Upper lobe of left lung (tissue), 6 donors: ENCODE data around the gene IL13RA2. TPM values are rescaled to one million over a fixed set of nuclear protein-coding genes. Genes with fewer than 3 reads are reported as not detected.

Experiments
- ATAC-seq, 2 donors: fragments of 200-7000 bp; cut with Tn5 transposase; one replicate each; pipeline ENCODE4 v1.9.1; 2022; ENCODE audit warnings: mild to moderate bottlenecking in 2 of 2, moderate library complexity in 2 of 2; ENCODE audit not compliant: low FRiP score in 2 of 2
- DNase-seq, 2 donors: peaks; one replicate each; pipeline ENCODE4 v3.0.0-alpha.2; 2019 to 2020
- H3K27ac ChIP-seq, 4 donors: fragments of 200-600 bp; sonication (generic); one replicate each; pipeline ENCODE4 v1.5.1; 2016 to 2019
- H3K27me3 ChIP-seq, 4 donors: fragments of 200-600 bp; sonication (generic); one replicate each; pipeline ENCODE4 v1.5.1; 2017 to 2019
- H3K36me3 ChIP-seq, 4 donors: fragments of 200-600 bp; sonication (generic); one replicate each; pipeline ENCODE4 v1.5.1; 2016 to 2019
- H3K4me1 ChIP-seq, 4 donors: fragments of 200-600 bp; sonication (generic); one replicate each; pipeline ENCODE4 v1.5.1; 2018 to 2019
- H3K4me3 ChIP-seq, 4 donors: fragments of 200-600 bp; sonication (generic); one replicate each; pipeline ENCODE4 v1.5.1; 2017 to 2019; ENCODE audit warnings: mild to moderate bottlenecking in 2 of 4, moderate library complexity in 1 of 4
- H3K9me3 ChIP-seq, 4 donors: fragments of 200-600 bp; sonication (generic); one replicate each; pipeline ENCODE4 v1.5.1; 2018 to 2019
- EP300 ChIP-seq, 4 donors: sonication (generic); formaldehyde crosslinking; IDR thresholded peaks; one replicate each; pipeline ENCODE4 v1.5.1; 2017; ENCODE audit warnings: antibody characterized with exemption in 4 of 4, control low read depth in 2 of 4
- POLR2A ChIP-seq, 4 donors: fragments of 450-650 bp; IDR thresholded peaks; one replicate each; pipeline ENCODE4 v1.5.1; 2016 to 2017; ENCODE audit warnings: antibody characterized with exemption in 4 of 4, mild to moderate bottlenecking in 2 of 4
- POLR2AphosphoS5 ChIP-seq, 2 donors: sonication (generic); formaldehyde crosslinking; IDR thresholded peaks; one replicate each; pipeline ENCODE4 v1.5.1; 2017; ENCODE audit warnings: antibody characterized with exemption in 2 of 2
- WGBS, 2 donors: methylation state at CpG; one replicate each; pipeline ENCODE4 v1.1.5; 2017 to 2018; 5-methylcytosine and 5-hydroxymethylcytosine counted together
- total RNA-seq, 6 donors: library from RNA; depleted of rRNA in 4 of 6; stranded (reverse); fragments of >200 nt in 4 of 6; gene quantifications; one replicate each; pipeline versions ENCODE4 v1.1.0 to v1.2.1, GENCODE V29; 2016 to 2021
- TF ChIP-seq, protein P1 (sequence below), 6 experiments: fragments of 450-650 bp in 4 of 6; fragments of 200-600 bp in 2 of 6; sonication (generic) in 2 of 6; IDR thresholded peaks; one replicate each; pipeline ENCODE4 v1.5.1; 2016 to 2019; ENCODE audit warnings: antibody characterized with exemption in 6 of 6
- donor health status: DM: no; HTN: no; CAD: no; lungs with moderate emphysema.
- donor health status: DM: no; HTN: yes; CAD: no; lungs with severe emphysema.

Gene IL13RA2
- total RNA-seq, 6 donors from 2014 or later = 0.57 to 1.0 TPM; not detected in 4

DNA sequence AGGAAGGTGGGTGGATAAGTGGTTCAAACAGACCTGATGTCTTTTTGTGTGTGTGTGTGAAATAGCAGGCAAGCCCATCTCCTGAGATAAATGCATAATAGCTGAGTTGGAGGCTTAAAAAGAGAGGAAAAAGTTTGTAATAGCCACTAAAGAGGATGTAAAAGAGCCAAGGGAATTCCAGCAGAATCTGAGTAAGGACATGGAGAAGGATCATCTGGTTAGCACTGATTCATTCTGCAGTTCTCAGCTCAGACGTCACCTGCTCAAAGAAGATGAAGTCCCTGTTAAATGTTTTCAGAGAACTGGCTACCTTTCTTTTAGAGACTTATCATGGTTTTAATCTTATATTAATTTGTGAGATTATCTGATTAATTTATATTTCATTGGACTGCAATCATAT lies 21.0 kb upstream of the IL13RA2 start:
- H3K27me3 ChIP-seq = no peaks in the 10 kb centered on the region
- no peaks in the 10 kb centered on the region for H3K4me1 ChIP-seq
- no peaks in the 10 kb centered on the region for H3K9me3 ChIP-seq
- DNase-seq (no peak), ATAC-seq (no peak)
- H3K27ac ChIP-seq = no peak overlapping the region
- no peaks in the 10 kb centered on the region for H3K36me3 ChIP-seq
- H3K4me3 ChIP-seq = no peak overlapping the region
- TF ChIP-seq POLR2A (IDR thresholded peaks at IDR 0.05) (no peak), POLR2AphosphoS5 (IDR thresholded peaks at IDR 0.05) (no peak), EP300 (IDR thresholded peaks at IDR 0.05) (no peak)
- TF ChIP-seq, protein P1, sequence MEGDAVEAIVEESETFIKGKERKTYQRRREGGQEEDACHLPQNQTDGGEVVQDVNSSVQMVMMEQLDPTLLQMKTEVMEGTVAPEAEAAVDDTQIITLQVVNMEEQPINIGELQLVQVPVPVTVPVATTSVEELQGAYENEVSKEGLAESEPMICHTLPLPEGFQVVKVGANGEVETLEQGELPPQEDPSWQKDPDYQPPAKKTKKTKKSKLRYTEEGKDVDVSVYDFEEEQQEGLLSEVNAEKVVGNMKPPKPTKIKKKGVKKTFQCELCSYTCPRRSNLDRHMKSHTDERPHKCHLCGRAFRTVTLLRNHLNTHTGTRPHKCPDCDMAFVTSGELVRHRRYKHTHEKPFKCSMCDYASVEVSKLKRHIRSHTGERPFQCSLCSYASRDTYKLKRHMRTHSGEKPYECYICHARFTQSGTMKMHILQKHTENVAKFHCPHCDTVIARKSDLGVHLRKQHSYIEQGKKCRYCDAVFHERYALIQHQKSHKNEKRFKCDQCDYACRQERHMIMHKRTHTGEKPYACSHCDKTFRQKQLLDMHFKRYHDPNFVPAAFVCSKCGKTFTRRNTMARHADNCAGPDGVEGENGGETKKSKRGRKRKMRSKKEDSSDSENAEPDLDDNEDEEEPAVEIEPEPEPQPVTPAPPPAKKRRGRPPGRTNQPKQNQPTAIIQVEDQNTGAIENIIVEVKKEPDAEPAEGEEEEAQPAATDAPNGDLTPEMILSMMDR (IDR thresholded peaks at IDR 0.05) = no peak
- 59 to 75% methylated on average over 1 of the region's 1 CpG for WGBS, 2 donors

DNA sequence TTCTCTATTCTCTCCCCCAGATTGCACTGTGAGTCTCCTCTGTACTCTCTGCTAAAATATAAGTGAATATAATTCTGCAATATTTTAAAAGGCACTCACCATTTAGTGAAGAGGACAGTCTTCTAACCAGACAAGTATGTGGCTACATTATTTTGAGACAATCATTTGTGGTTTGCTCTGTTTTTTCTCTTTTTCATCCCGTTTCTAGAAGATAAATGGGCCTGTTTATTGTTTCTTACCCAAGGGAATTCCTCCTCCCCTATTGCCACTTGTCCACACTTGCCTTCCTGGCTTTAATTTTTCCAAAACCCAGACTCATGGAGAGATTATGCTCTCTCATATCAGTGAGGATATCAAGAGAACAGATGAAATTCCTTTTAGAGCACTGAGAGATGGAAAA lies 18.6 kb upstream of the IL13RA2 start:
- no peak for TF ChIP-seq EP300 (IDR thresholded peaks at IDR 0.05)
- TF ChIP-seq POLR2A (IDR thresholded peaks at IDR 0.05) = no peak
- TF ChIP-seq, protein P1 (IDR thresholded peaks at IDR 0.05) = no peak
- TF ChIP-seq POLR2AphosphoS5 (IDR thresholded peaks at IDR 0.05) = no peak
- no peaks in the 10 kb centered on the region for H3K9me3 ChIP-seq
- H3K36me3 ChIP-seq = no peaks in the 10 kb centered on the region
- H3K27me3 ChIP-seq = no peaks in the 10 kb centered on the region
- DNase-seq (no peak), ATAC-seq (no peak)
- no peak overlapping the region for H3K4me3 ChIP-seq
- H3K27ac ChIP-seq = no peak overlapping the region
- WGBS, 2 donors = 30 to 76% methylated on average over 1 of the region's 1 CpG
- H3K4me1 ChIP-seq = no peaks in the 10 kb centered on the region

DNA sequence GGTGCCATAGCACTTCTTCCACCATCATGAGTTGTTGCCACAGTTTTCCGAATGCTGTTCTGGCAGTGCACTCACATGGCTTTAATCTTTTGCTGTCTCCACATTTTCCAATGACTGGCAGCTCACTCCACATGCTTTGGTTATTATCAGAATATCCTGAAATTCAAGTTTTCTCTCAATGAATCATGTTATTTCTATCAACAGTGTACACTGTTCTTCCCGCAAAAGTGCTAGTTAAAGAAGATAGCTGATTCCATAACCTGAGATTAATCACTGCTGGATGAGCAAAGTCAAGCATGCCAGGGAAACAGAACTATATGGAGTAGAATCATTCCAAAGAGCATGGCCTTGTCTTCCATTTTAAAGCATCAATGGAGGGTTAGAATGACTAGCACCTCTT lies 14.6 kb upstream of the IL13RA2 start:
- no peak overlapping the region for H3K4me3 ChIP-seq
- ATAC-seq = no peak
- WGBS, 2 donors = 95 to 96% methylated on average over 2 of the region's 2 CpGs
- H3K4me1 ChIP-seq = peaks cover 0 to 5% (median 0%) of the 10 kb centered on the region in 4 donors
- H3K27ac ChIP-seq = no peak overlapping the region
- no peaks in the 10 kb centered on the region for H3K36me3 ChIP-seq
- H3K27me3 ChIP-seq = no peaks in the 10 kb centered on the region
- DNase-seq = no peak
- no peak for TF ChIP-seq POLR2AphosphoS5 (IDR thresholded peaks at IDR 0.05)
- TF ChIP-seq EP300 (IDR thresholded peaks at IDR 0.05) = no peak
- no peak for TF ChIP-seq POLR2A (IDR thresholded peaks at IDR 0.05)
- TF ChIP-seq, protein P1 (IDR thresholded peaks at IDR 0.05) = no peak
- no peaks in the 10 kb centered on the region for H3K9me3 ChIP-seq

DNA sequence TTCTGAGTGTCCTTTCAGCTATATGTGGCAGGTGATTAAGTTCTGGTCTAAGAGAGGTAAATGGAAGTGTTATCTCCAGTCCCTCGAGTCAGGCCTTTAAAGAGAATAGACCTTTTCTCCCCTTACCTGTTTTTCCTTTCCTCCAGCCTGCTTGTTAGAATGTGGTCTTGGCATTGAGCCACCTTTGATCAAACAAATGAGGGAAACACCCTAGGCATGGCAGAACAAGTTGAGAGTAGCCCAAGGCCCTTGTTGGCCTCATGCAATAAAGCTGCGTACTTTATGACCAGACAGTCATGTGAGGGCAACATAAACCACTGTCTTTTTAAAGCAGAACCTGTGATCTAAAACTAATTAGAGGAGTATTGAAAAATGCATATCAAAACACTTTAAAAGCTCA lies 13.2 kb upstream of the IL13RA2 start:
- H3K27ac ChIP-seq = peak overlapping the region in 3 of 4 donors; percentile 10 to 21 (median 12)
- no peak overlapping the region for H3K4me3 ChIP-seq
- no peaks in the 10 kb centered on the region for H3K27me3 ChIP-seq
- DNase-seq = peak in 1 of 2 donors; percentile 35
- no peak for TF ChIP-seq POLR2AphosphoS5 (IDR thresholded peaks at IDR 0.05)
- TF ChIP-seq, protein P1 (IDR thresholded peaks at IDR 0.05) = no peak
- TF ChIP-seq POLR2A (IDR thresholded peaks at IDR 0.05) = no peak
- no peak for TF ChIP-seq EP300 (IDR thresholded peaks at IDR 0.05)
- H3K9me3 ChIP-seq = no peaks in the 10 kb centered on the region
- H3K36me3 ChIP-seq = no peaks in the 10 kb centered on the region
- WGBS, 2 donors = 14 to 47% methylated on average over 1 to 2 of the region's 2 CpGs
- ATAC-seq = peak in 1 of 2 donors; percentile 15
- H3K4me1 ChIP-seq = peaks cover 0 to 5% (median 0%) of the 10 kb centered on the region in 4 donors

DNA sequence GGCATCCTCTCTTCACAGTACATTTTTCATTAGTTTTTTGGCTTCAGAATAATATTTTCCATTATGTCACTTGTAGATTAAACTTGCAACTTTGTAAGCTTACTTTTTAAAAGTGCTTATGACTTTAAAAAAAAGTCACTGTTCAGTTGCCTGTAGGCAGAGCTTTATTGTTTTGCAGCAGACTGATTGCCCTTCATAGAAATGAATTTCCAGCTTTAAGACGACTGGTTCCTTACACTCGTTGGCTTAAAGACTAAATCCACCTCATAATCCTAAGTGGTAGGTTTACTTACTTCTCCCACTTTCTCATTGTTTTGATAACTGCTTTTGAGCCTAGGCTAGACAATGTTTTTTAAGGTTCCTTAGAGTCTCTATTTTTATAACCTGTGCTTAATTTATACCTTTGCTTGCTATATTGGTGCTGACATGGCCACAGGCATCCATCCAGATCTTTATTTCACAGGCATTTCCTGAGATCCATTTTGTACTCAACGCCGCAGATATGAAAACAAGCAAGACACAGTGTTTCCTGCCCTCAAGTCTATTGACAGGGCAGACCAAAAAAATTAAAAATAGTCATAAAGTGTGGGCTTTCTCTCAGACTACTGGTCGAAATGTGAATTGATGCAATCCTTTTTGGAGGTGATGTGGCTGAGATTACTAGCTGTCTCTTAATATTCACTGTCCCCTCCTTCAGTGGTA lies 12.6 kb upstream of the IL13RA2 start:
- TF ChIP-seq POLR2AphosphoS5 (IDR thresholded peaks at IDR 0.05) = no peak
- TF ChIP-seq, protein P1 (IDR thresholded peaks at IDR 0.05) = peak in 1 of 6 experiments; percentile 5
- no peak for TF ChIP-seq POLR2A (IDR thresholded peaks at IDR 0.05)
- Histone ChIP-seq H3K4me1 (peaks cover 0 to 5% (median 0%) of the 10 kb centered on the region in 4 donors), H3K9me3 (no peaks in the 10 kb centered on the region), H3K36me3 (no peaks in the 10 kb centered on the region), H3K4me3 (no peak overlapping the region), H3K27ac (peak overlapping the region in 3 of 4 donors; percentile 10 to 21 (median 12)), H3K27me3 (no peaks in the 10 kb centered on the region)
- no peak for ATAC-seq
- DNase-seq = no peak
- 17 to 30% methylated on average over 5 of the region's 5 CpGs for WGBS, 2 donors
